NCI-H446 treated with DMSO at 0.1 percent for 48 hours (cell line): ENCODE results near the gene ELN.

Source experiments
- DNase-seq: peaks from one replicate; lab custom pipeline; 2025; lab: John Stamatoyannopoulos, UW

ELN gene

GRCh38 chr7:74094224-74095101 lies 66.5 kb downstream of the ELN start:
- DNase-seq = no peak

- DNase-seq = no peak
Measured at GRCh38 chr7:74095135-74095534, 67.2 kb downstream of the ELN start.

GRCh38 chr7:74097937-74098614 lies 70.1 kb downstream of the ELN start:
- DNase-seq = no peak

- DNase-seq = no peak
Measured at GRCh38 chr7:74099031-74099430, 71.1 kb downstream of the ELN start.

GRCh38 chr7:74101061-74101681 lies 73.2 kb downstream of the ELN start:
- no peak for DNase-seq

GRCh38 chr7:74103219-74103772 lies 75.3 kb downstream of the ELN start:
- DNase-seq = no peak

GRCh38 chr7:74104702-74105101 lies 76.7 kb downstream of the ELN start:
- DNase-seq = no peak

GRCh38 chr7:74105992-74106391 lies 78.0 kb downstream of the ELN start:
- DNase-seq = no peak

GRCh38 chr7:74106846-74107245 lies 78.9 kb downstream of the ELN start:
- DNase-seq = no peak

GRCh38 chr7:74115326-74115725 lies 87.4 kb downstream of the ELN start:
- no peak for DNase-seq

- DNase-seq = no peak
Measured at GRCh38 chr7:74116356-74116755, 88.4 kb downstream of the ELN start.
